Measurements from ENCODE around the gene SQOR.

The SQOR gene

DNA sequence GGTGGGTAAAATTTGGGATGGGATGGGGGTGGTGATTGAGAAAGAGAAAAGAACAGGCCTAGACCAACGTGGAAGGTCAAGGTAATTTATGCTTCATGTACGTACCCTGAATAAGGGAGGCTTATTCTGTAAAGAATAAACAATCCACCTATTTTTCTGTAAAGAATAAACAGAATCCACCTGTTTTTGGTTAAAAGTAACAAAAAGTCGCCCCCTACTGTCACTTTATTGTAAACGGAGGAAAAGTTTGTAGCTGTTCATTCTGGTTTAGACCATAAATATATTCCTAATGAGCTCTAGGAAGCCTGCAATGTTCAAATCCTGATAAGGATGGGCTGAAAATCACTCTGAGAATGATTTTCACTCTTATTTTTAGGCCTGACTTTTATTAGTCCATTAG, 23.5 kb upstream of the SQOR start:
- Mint-ChIP-seq H3K36me3 (ENCODE audit: low read depth) (peaks cover 17% of the 10 kb centered on the region), H3K27me3 (no peaks in the 10 kb centered on the region), H3K27ac (no peak overlapping the region), H3K4me3 (no peak overlapping the region), H3K4me1 (ENCODE audit: low read depth) (peaks cover 8% of the 10 kb centered on the region), H3K9me3 (no peaks in the 10 kb centered on the region)

DNA sequence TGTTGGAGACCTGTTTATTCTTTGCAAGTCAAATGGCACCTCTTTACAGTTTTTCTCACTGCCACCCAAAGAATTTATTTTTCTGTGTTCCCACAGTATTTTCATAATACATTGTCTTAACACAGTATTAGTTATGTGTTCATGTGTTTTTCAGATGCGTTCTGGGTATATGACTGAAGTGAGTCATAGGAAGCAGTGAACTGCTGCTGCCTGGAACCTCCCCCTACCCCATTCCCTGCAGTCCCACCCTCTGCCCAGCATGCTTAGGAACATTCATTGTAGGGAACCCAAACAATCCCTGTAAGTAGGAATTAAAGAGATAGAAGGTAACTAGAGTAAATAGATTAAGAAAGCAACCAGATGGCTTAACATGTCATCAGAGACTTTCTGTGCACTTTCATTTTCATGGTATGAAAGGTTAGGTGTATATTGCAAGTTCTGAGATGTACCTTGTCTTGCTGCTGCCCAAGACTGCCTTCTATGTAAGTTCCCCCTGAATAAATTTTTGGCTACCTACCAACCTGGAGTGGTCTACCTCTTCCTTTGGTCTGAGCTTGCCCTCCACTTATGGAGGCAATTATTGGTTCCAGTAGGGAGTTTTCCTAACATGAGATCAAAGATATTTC, 21.9 kb upstream of the SQOR start:
- H3K4me1 Mint-ChIP-seq (ENCODE audit: low read depth) = peaks cover 7% of the 10 kb centered on the region
- no peak overlapping the region for H3K27ac Mint-ChIP-seq
- no peak overlapping the region for H3K4me3 Mint-ChIP-seq
- no peaks in the 10 kb centered on the region for H3K27me3 Mint-ChIP-seq
- no peaks in the 10 kb centered on the region for H3K9me3 Mint-ChIP-seq
- peaks cover 8% of the 10 kb centered on the region for H3K36me3 Mint-ChIP-seq (ENCODE audit: low read depth)

DNA sequence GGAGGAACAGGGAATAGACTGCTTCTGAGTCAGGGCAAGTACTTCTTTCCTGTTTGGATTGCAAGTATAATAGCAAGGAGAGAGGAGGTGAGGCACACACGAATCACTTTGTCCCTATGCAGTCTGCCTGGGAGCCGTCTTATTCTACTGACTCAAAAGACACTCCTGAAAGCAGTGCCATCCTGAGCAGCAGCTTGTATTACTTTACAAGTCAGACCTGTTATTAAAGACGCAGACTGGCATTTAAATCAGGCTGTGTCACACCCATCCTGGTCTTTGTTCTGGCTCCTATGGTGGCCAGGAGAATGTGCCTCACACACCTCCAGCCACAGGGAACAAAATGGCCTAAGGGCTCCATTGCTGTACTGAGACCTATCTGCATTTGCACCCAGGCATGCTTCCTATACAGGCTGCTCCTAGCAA, 17.9 kb upstream of the SQOR start:
- Mint-ChIP-seq H3K27me3 (no peaks in the 10 kb centered on the region), H3K9me3 (no peaks in the 10 kb centered on the region), H3K4me1 (ENCODE audit: low read depth) (peaks cover 7% of the 10 kb centered on the region), H3K27ac (no peak overlapping the region), H3K36me3 (ENCODE audit: low read depth) (no peaks in the 10 kb centered on the region), H3K4me3 (no peak overlapping the region)

DNA sequence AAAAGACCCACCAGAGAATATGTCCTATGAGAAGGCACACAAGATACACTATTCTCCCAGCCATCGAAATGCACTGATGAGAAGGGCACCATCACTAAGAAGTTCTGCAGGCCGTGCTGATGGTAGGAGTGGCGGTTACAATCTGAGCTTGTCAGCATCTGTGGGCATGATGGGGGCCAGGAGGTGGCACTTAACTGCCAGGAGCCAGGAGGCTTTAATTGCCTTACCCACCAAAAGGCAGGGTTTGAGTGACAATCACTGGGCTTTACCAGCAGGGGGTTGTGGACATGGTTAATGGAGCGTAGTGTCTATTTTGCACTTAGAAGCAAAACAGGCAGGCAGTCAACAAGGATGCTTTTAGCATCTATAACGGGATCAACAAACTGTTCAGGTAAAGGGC, 16.0 kb upstream of the SQOR start:
- Mint-ChIP-seq H3K27me3 (no peaks in the 10 kb centered on the region), H3K9me3 (no peaks in the 10 kb centered on the region), H3K4me1 (ENCODE audit: low read depth) (no peaks in the 10 kb centered on the region), H3K36me3 (ENCODE audit: low read depth) (no peaks in the 10 kb centered on the region), H3K27ac (no peak overlapping the region), H3K4me3 (no peak overlapping the region)

DNA sequence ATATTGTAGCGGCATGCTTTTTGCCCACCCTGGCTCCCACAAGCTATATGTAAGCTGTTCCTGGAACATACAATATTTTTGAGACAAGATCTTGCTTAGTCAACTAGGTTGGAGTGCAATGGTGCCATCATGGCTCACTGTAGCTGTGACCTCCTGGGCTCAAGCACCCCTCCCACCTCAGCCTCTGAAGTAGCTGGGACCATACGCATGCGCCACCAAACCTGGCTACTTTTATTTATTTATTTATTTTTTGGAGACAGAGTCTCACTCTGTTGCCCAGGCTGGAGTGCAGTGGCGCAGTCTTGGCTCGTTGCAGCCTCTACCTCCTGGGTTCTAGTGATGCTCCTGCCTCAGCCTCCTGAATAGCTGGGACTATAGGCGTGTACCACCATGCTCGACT, 6.7 kb upstream of the SQOR start:
- Mint-ChIP-seq H3K9me3 (peaks cover 19% of the 10 kb centered on the region), H3K27ac (no peak overlapping the region), H3K4me3 (no peak overlapping the region), H3K36me3 (ENCODE audit: low read depth) (peaks cover 4% of the 10 kb centered on the region), H3K4me1 (ENCODE audit: low read depth) (peaks cover 4% of the 10 kb centered on the region), H3K27me3 (peaks cover 4% of the 10 kb centered on the region)

DNA sequence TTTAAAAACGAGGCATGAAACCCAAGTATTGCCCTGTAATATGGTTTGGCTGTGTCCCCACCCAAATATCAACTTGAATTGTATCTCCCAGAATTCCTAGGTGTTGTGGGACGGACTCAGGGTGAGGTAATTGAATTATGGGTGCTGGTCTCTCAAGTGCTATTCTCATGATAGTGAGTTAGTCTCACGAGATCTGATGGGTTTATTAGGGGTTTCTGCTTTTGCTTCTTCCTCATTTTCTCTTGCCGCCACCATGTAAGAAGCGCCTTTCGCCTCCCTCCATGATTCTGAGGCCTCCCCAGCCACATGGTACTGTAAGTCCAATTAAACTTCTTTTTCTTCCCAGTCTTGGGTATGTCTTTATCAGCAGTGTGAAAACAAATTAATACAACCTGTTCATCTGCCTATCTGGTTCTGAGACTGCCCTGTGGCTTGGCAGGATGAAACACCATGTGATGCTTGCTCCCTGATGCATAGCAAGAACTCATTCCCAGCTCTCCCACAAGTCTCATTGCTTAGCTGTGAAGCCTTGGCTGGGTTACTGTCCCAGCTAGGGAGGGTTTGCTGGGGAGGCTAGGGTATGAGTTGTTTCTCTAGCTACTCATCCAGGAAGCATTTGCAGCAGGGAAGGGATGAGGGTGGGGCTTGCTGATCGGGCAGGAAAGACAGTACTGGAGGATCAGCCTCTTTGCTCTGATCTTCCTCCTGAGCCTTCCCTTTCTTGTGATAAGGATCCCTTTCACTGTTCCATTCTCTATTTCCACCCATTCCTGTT, 3.7 kb upstream of the SQOR start:
- peaks cover 4% of the 10 kb centered on the region for H3K27me3 Mint-ChIP-seq
- H3K4me1 Mint-ChIP-seq (ENCODE audit: low read depth) = peaks cover 10% of the 10 kb centered on the region
- H3K9me3 Mint-ChIP-seq = peaks cover 16% of the 10 kb centered on the region
- no peak overlapping the region for H3K4me3 Mint-ChIP-seq
- H3K36me3 Mint-ChIP-seq (ENCODE audit: low read depth) = peaks cover 4% of the 10 kb centered on the region
- no peak overlapping the region for H3K27ac Mint-ChIP-seq

DNA sequence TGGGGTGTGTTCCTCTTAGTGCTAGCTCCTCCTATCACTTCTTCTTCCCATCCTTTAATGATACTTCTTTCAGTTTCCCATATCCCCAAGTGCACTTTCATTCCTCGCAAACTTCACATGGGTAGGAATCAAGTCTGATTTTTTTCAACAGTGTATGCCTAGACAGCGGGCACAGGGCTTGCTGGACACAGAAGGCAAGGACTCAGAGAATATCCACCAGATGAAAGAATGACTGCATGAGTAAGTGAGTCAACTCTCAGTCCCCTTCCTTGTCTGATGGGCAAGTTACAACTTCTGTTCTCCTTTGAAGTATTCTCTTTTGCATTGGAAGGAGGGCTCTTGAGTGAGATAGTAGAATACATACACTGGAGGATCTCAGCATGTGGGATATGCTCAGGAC, 3.1 kb upstream of the SQOR start:
- H3K9me3 Mint-ChIP-seq = peaks cover 9% of the 10 kb centered on the region
- H3K4me3 Mint-ChIP-seq = no peak overlapping the region
- H3K36me3 Mint-ChIP-seq (ENCODE audit: low read depth) = peaks cover 4% of the 10 kb centered on the region
- H3K27ac Mint-ChIP-seq = no peak overlapping the region
- H3K4me1 Mint-ChIP-seq (ENCODE audit: low read depth) = peaks cover 14% of the 10 kb centered on the region
- peaks cover 4% of the 10 kb centered on the region for H3K27me3 Mint-ChIP-seq

DNA sequence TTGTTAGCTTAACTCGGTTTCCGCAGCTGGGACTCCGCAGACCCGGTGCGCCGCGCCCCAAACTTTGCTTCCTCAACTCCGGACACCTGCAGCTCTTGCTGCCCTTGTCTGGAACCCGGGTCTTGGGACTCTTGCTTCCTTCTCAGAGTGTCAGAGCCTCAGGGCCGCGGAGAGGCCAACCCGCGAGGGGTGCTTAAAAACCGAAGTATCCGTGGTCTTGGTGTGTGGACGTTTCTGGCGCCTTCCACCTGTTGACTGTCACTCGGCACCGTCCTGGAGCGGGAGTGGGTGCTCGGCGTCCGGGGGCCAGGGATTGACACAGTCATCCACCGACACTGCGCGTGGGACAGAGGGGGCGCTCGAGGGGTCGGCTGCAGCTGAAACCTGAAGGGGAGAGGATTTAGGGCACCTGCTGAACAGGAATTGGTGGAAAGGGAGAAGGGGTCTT, 386 bp downstream of the SQOR start:
- H3K9me3 Mint-ChIP-seq = no peaks in the 10 kb centered on the region
- no peaks in the 10 kb centered on the region for H3K27me3 Mint-ChIP-seq
- peaks cover 35% of the 10 kb centered on the region for H3K36me3 Mint-ChIP-seq (ENCODE audit: low read depth)
- H3K4me3 Mint-ChIP-seq = peak overlapping the region; percentile 98
- H3K4me1 Mint-ChIP-seq (ENCODE audit: low read depth) = peaks cover 49% of the 10 kb centered on the region
- H3K27ac Mint-ChIP-seq = peak overlapping the region; percentile 93

DNA sequence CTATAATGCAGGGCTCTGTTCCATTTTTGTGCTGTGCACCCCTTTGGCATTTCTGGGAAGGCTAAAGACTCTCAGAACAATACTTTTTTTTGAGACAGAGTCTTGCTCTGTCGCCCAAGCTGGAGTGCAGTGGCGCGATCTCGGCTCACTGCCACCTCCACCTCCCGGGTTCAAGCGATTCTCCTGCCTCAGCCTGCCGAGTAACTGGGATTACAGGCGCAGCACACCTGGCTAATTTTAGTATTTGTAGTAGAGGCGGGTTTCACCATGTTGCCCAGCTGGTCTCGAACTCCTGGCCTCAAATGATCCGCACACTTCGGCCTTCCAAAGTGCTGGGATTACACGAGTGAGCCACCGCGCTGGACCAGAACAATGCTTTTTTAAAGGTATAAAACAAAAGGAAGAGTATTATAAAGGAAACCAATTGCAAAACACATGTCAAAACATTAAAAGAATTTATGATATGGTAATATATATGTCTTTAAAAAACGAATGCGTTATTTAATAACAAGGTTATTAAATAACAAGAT, 999 bp downstream of the SQOR start:
- H3K27me3 Mint-ChIP-seq = no peaks in the 10 kb centered on the region
- peaks cover 36% of the 10 kb centered on the region for H3K36me3 Mint-ChIP-seq (ENCODE audit: low read depth)
- H3K9me3 Mint-ChIP-seq = no peaks in the 10 kb centered on the region
- peaks cover 55% of the 10 kb centered on the region for H3K4me1 Mint-ChIP-seq (ENCODE audit: low read depth)
- peak overlapping the region; percentile 93 for H3K27ac Mint-ChIP-seq
- H3K4me3 Mint-ChIP-seq = peak overlapping the region; percentile 98

DNA sequence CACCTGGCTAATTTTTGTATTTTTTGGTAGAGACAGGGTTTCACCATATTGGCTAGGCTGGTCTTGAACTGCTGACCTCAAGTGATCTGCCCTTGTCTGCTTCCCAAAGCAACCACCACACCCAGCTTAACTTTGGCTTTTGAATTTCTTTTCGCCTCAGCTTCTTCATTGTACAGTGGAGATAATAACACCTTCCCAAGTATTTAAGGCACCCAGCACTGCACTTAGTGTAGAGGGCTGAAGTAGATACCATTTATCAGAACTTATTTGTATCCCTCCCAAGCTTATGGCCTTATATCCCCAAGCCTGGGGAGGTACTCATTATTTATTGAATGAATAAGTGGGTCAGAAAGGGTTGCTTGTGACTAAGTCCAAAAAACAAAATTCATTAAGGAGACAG, 2.3 kb downstream of the SQOR start:
- Mint-ChIP-seq H3K4me3 (peak overlapping the region; percentile 98), H3K27me3 (no peaks in the 10 kb centered on the region), H3K9me3 (no peaks in the 10 kb centered on the region), H3K36me3 (ENCODE audit: low read depth) (peaks cover 42% of the 10 kb centered on the region), H3K4me1 (ENCODE audit: low read depth) (peaks cover 64% of the 10 kb centered on the region), H3K27ac (peak overlapping the region; percentile 94)

DNA sequence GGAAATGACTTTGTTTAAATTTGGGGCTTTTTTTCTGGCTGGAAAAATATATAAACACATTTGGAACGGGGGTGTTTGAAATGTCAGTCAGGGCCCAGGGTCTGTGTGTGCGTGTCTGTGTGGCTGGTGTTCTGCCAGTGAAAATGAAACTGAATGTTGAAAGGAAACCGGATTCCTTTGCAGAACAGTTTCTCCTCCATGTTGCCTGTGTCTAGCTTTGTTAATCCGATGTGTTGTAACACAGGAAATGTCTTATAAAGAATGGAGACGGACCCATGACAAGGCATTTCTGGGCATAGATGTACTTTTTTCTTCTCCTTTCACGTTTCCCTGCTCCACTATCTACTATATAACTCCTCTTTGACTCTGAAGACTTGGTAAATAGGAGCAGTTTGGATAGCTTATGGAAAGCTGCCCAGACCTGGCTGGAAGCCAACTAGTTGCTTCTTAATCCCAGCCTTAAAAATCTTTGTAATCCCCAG, 2.8 kb downstream of the SQOR start:
- Mint-ChIP-seq H3K27ac (peak overlapping the region; percentile 94), H3K36me3 (ENCODE audit: low read depth) (peaks cover 45% of the 10 kb centered on the region), H3K27me3 (no peaks in the 10 kb centered on the region), H3K4me1 (ENCODE audit: low read depth) (peaks cover 69% of the 10 kb centered on the region), H3K4me3 (peak overlapping the region; percentile 98), H3K9me3 (no peaks in the 10 kb centered on the region)

DNA sequence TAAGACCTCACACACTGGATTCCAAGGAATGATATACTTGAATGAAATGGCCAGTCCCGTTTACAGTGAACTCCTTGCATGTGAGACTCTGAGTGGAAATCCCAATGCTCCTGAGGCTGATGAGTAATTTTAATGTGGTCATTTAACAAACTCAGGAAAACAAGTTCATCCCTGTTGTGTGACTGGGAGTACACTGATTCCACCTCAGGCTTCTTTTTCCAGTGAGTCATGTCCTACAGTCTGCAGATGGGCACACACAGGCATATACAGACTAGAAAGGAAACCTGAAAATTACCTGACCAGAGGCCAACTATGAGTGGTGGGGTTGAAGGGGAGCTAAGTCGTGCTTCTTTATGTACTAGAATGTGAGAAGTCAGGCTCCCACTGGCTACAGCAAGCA, 5.8 kb downstream of the SQOR start:
- Mint-ChIP-seq H3K4me1 (ENCODE audit: low read depth) (peaks cover 92% of the 10 kb centered on the region), H3K36me3 (ENCODE audit: low read depth) (peaks cover 56% of the 10 kb centered on the region), H3K4me3 (no peak overlapping the region), H3K27ac (peak overlapping the region; percentile 11), H3K27me3 (no peaks in the 10 kb centered on the region), H3K9me3 (no peaks in the 10 kb centered on the region)

DNA sequence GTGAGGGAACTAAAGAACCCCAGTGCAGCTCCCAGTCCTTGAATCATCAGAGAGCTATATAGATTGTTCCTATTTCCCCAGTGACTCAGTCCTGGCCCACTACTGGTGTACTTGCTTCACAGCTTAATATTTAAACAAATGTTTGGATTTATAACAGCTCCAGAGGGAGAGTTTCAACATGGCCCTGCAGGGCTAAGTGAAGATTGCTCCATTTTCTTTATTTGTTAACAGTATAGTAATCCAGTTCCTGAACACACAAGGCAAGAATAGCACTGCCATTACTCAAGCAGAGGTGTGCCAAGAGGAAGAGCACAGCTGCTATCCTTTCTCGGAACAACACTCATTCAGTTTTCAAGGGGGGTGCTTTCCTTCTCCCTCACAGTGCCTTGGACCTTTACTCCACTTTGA, 6.5 kb downstream of the SQOR start:
- Mint-ChIP-seq H3K27me3 (no peaks in the 10 kb centered on the region), H3K36me3 (ENCODE audit: low read depth) (peaks cover 57% of the 10 kb centered on the region), H3K27ac (no peak overlapping the region), H3K9me3 (no peaks in the 10 kb centered on the region), H3K4me3 (no peak overlapping the region), H3K4me1 (ENCODE audit: low read depth) (peaks cover 96% of the 10 kb centered on the region)

DNA sequence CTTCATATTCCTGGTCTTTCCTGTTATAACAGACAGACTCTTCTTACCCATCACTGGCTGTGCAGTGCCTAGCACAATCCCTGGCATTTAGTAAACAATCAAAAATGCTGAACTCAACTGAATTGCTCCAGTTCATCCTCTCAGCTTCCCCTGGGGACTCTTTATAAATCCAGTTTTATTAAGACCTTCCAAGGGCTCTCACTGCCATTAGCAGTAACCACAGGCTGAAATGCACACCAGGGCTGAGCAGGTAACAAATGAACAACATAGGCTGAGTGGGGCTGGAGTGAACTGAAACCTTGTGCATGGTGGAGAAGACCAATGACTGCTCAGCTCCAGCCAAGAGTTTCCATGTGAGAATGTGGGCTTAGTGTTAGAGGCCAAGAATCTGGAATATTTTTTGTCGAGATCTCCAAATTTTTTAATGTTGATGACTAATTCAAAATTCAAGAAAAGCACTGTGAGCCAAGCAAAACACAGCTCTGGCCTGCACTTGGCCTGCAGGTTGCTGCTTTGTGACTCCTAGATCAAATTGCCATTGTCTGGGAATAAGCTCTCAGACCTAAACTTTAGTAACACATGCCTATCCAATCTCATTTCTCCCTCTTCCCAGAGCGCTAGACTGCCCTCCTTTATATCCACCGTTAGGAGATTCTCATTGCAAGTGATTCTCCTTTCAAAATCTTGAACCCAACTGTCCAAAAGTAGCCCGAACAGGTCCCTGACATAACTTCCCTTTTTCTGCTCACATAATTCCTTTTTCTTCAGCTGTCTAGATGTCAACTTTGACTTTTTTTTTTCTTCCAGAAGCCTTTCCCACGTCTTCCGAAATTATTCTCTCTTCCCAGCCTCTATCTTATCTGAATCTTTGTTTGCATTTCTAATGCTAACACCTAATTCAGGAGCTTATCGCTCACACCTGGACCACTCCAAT, 7.4 kb downstream of the SQOR start:
- H3K36me3 Mint-ChIP-seq (ENCODE audit: low read depth) = peaks cover 57% of the 10 kb centered on the region
- H3K4me1 Mint-ChIP-seq (ENCODE audit: low read depth) = peaks cover 93% of the 10 kb centered on the region
- no peaks in the 10 kb centered on the region for H3K9me3 Mint-ChIP-seq
- H3K4me3 Mint-ChIP-seq = no peak overlapping the region
- H3K27me3 Mint-ChIP-seq = no peaks in the 10 kb centered on the region
- H3K27ac Mint-ChIP-seq = peak overlapping the region; percentile 16
